Endothelial cell of umbilical vein (primary cell): ENCODE data around the gene STAB2. TPM values are rescaled to one million over a fixed set of nuclear protein-coding genes. Genes with fewer than 3 reads are reported as not detected.

Experiments used
- BruUV-seq: library from RNA; stranded (reverse); fragments of 400-500 nt; replicated peaks from 2 replicates; lab custom pipeline; 2021; lab: Mats Ljungman, UMichigan
- CTCF ChIA-PET: fragments of 300-600, 350-600 bp; sonication (Branson Sonifier 250); formaldehyde crosslinking; loops from one replicate; lab custom pipeline; 2021; ENCODE audit warnings: antibody characterized with exemption, inconsistent platforms; lab: Charles Lee
- POLR2A ChIA-PET: fragments of 300-600, 350-600 bp; sonication (Branson Sonifier 250); formaldehyde crosslinking; loops from one replicate; lab custom pipeline; 2021; ENCODE audit warnings: antibody characterized with exemption, inconsistent platforms; lab: Charles Lee
- DNase-seq: peaks from one replicate; pipeline ENCODE4 v3.0.0-alpha.2; 2011; ENCODE audit warnings: low read depth, low spot score
- FAIRE-seq: peaks from 2 replicates; lab custom pipeline; 2011; peaks lifted over from hg19 to GRCh38; lab: Jason Lieb, UNC
- H2AFZ ChIP-seq: 2 replicates; pipeline ENCODE4 v1.6.0; 2012; ENCODE audit warnings: low read depth, low read length, control low read depth, inconsistent platforms
- H3K27ac ChIP-seq: 2 replicates; pipeline ENCODE4 v1.5.1; 2011; ENCODE audit warnings: low read depth, mild to moderate bottlenecking, control low read depth, low read length, moderate library complexity; ENCODE audit not compliant: insufficient read depth
- H3K27me3 ChIP-seq, 2 experiments: 2 replicates each; pipeline versions ENCODE4 v1.6.0 to v1.6.1; 2011; ENCODE audit warnings: low read length in 2 of 2, mixed read lengths in 1 of 2; ENCODE audit not compliant: control insufficient read depth in 2 of 2, insufficient read depth in 2 of 2
- H3K36me3 ChIP-seq, 2 experiments: 2 replicates in 1 of 2; 3 replicates in 1 of 2; pipeline ENCODE4 v1.5.1; 2011; ENCODE audit warnings: low read length in 2 of 2, mild to moderate bottlenecking in 1 of 2, moderate library complexity in 1 of 2; ENCODE audit not compliant: control insufficient read depth in 2 of 2, insufficient read depth in 2 of 2; ENCODE audit errors: extremely low read depth in 1 of 2
- H3K4me1 ChIP-seq: 3 replicates; pipeline ENCODE4 v1.5.1; 2011; ENCODE audit warnings: mild to moderate bottlenecking, low read length; ENCODE audit not compliant: control insufficient read depth, insufficient read depth; ENCODE audit errors: extremely low read depth
- H3K4me2 ChIP-seq: 2 replicates; pipeline ENCODE4 v1.6.1; 2011; ENCODE audit warnings: low read length, control low read depth, mixed read lengths; ENCODE audit not compliant: insufficient read depth
- H3K4me3 ChIP-seq, 3 experiments: fragments of 200-600 bp in 1 of 3; sonication (generic), shearing (Covaris generic) in 1 of 3; replicated peaks in 1 of 3; 2 replicates each; pipeline ENCODE4 v1.5.1; 2011 to 2016; ENCODE audit warnings: control low read depth in 3 of 3, low read length in 3 of 3, mild to moderate bottlenecking in 2 of 3, inconsistent platforms in 1 of 3, low read depth in 1 of 3, moderate library complexity in 1 of 3; ENCODE audit not compliant: insufficient read depth in 1 of 3
- H3K79me2 ChIP-seq: 2 replicates; pipeline ENCODE4 v1.6.0; 2012; ENCODE audit warnings: low read length, inconsistent platforms; ENCODE audit not compliant: control insufficient read depth, insufficient read depth
- H3K9ac ChIP-seq: replicated peaks from 2 replicates; pipeline ENCODE3; 2011; ENCODE audit warnings: low read length, control low read depth; ENCODE audit not compliant: insufficient read depth; ENCODE audit errors: extremely low read depth
- H3K9me1 ChIP-seq: replicated peaks from 3 replicates; pipeline ENCODE4 v1.6.0; 2011; ENCODE audit warnings: mild to moderate bottlenecking, low read length; ENCODE audit not compliant: control insufficient read depth, insufficient read depth; ENCODE audit errors: extremely low read depth
- H3K9me3 ChIP-seq: replicated peaks from 2 replicates; pipeline ENCODE4 v1.5.1; 2012; ENCODE audit warnings: low read length, inconsistent platforms; ENCODE audit not compliant: control insufficient read depth, insufficient read depth
- H4K20me1 ChIP-seq: replicated peaks from 2 replicates; pipeline ENCODE3; 2011; ENCODE audit warnings: mild to moderate bottlenecking, low read length; ENCODE audit not compliant: control insufficient read depth, insufficient read depth; ENCODE audit errors: extremely low read depth
- CTCF ChIP-seq, 2 donors: IDR thresholded peaks; 1 replicate in 1 of 2; 2 replicates in 1 of 2; pipeline ENCODE4 v1.5.1; 2011; ENCODE audit warnings: low read length in 2 of 2, mild to moderate bottlenecking in 2 of 2, moderate library complexity in 2 of 2, control low read depth in 1 of 2, inconsistent platforms in 1 of 2, low read depth in 1 of 2; ENCODE audit not compliant: insufficient read depth in 1 of 2; ENCODE audit errors: extremely low read depth in 1 of 2
- EZH2 ChIP-seq: IDR thresholded peaks from 2 replicates; pipeline ENCODE4 v1.6.1; 2012; ENCODE audit warnings: borderline replicate concordance, low read depth, mild to moderate bottlenecking, moderate library complexity, low read length, inconsistent platforms; ENCODE audit not compliant: severe bottlenecking
- FOS ChIP-seq: IDR thresholded peaks from 2 replicates; pipeline ENCODE4 v1.6.1; 2011; ENCODE audit warnings: mild to moderate bottlenecking, low read length, moderate library complexity, borderline replicate concordance; ENCODE audit not compliant: insufficient read depth
- GATA2 ChIP-seq: IDR thresholded peaks from 2 replicates; pipeline ENCODE4 v1.7.0; 2011; ENCODE audit warnings: low read depth, mild to moderate bottlenecking, moderate library complexity, mixed read lengths, low read length; ENCODE audit not compliant: insufficient read length, insufficient read depth
- JUN ChIP-seq: IDR thresholded peaks from 2 replicates; pipeline ENCODE4 v1.6.1; 2011; ENCODE audit warnings: borderline replicate concordance, low read depth; ENCODE audit not compliant: insufficient read length, insufficient read depth
- MAX ChIP-seq: IDR thresholded peaks from 2 replicates; pipeline ENCODE4 v1.6.1; 2011; ENCODE audit not compliant: insufficient read depth, insufficient read length
- MYC ChIP-seq: IDR thresholded peaks from one replicate; pipeline ENCODE4 v1.6.1; 2011; ENCODE audit warnings: mild to moderate bottlenecking, low read depth, low read length
- POLR2A ChIP-seq: IDR thresholded peaks from 2 replicates; pipeline ENCODE4 v1.6.1; 2012; ENCODE audit warnings: low read depth, mild to moderate bottlenecking, control low read depth, low read length
- POLR2AphosphoS5 ChIP-seq: IDR thresholded peaks from 2 replicates; pipeline ENCODE4 v1.6.1; 2012; ENCODE audit warnings: low read depth, mild to moderate bottlenecking, control low read depth, low read length, moderate library complexity; ENCODE audit not compliant: insufficient read depth
- dilution Hi-C: fragments of 300-500 bp; cut with MboI; formaldehyde crosslinking; loops from one replicate; pipeline ENCODE4 v1.15.0; 2019; ENCODE audit warnings: low sequenced_read_pairs; ENCODE audit not compliant: extremely low pct_ligation_motif_present
- intact Hi-C: fragments of 100-400 bp; cut with micrococcal nuclease; formaldehyde crosslinking; loops from one replicate; pipeline ENCODE4 v1.10.0; 2022
- polyA plus RNA-seq, 4 experiments: library from polyadenylated mRNA; depleted of rRNA in 3 of 4; stranded (reverse) in 3 of 4; unstranded in 1 of 4; fragments of >200 nt; gene quantifications; 2 replicates each; pipeline versions ENCODE4 v1.2.1 to v1.2.3, GENCODE V29; 2011 to 2012; ENCODE audit warnings: missing spikeins in 1 of 4
- total RNA-seq: library from RNA; stranded (reverse); gene quantifications from 2 replicates; pipeline ENCODE4 v1.2.3, GENCODE V29; 2021

STAB2 gene
- total and polyA plus RNA-seq, 2 donors (not counting 3 experiments of a cell fraction or from before 2014, with no cell fraction given), result 0.01 TPM; not detected in 1

- Histone ChIP-seq H3K27ac (no peak overlapping the region), H3K27me3 (peaks cover 0 to 1% of the 10 kb centered on the region in 2 experiments), H4K20me1 (no peaks in the 10 kb centered on the region), H3K9me3 (no peaks in the 10 kb centered on the region), H3K9ac (no peak overlapping the region), H3K36me3 (no peaks in the 10 kb centered on the region), H3K9me1 (no peaks in the 10 kb centered on the region), H3K4me2 (no peak overlapping the region), H2AFZ (no peak overlapping the region), H3K4me3 (no peak overlapping the region), H3K4me1 (no peaks in the 10 kb centered on the region), H3K79me2 (no peaks in the 10 kb centered on the region)
- dilution Hi-C loops (no loop called here), intact Hi-C loops (no loop called here)
- CTCF ChIA-PET, result interaction anchor here (0.8 to 1.1 kb wide), 2 partner anchors 24 to 33 kb away, joined by 3 to 4 read pairs; no protein-coding TSS in a partner anchor
- no TSS peak for BruUV-seq
- DNase-seq (no peak), FAIRE-seq (no peak)
- POLR2A ChIA-PET, result no interaction called here
- TF ChIP-seq CTCF (IDR thresholded peaks at IDR 0.05; ENCODE audit: extremely low read depth in 1 of 2, insufficient read depth in 1 of 2, low read depth in 1 of 2, low read length in 2 of 2) (no peak), FOS (no peak), EZH2 (no peak), POLR2AphosphoS5 (no peak), GATA2 (no peak), POLR2A (no peak), JUN (no peak), MAX (no peak), MYC (no peak)
Measured at GRCh38 chr12:103599274-103599673, 12.2 kb downstream of the STAB2 start.
